ENCODE data around the gene OBSCN. TPM values are rescaled to one million over a fixed set of nuclear protein-coding genes. Genes with fewer than 3 reads are reported as not detected.

Gene OBSCN
- total and polyA plus RNA-seq, 2 of the 13 experiments (the other 11 are each of a cell fraction or from before 2014, with no cell fraction given) = 0.20 TPM

GRCh38 chr1:228180959-228181644 is 26.7 kb upstream of the OBSCN start:
- peaks cover 7% of the 10 kb centered on the region for H3K4me1 ChIP-seq (ENCODE audit: insufficient read depth, low read length)
- H3K27ac ChIP-seq (ENCODE audit: extremely low read length, insufficient read depth, low read length) = no peak overlapping the region
- in situ Hi-C loops (cut with HindIII; ENCODE audit: extremely low pct_ligation_motif_present, low pct_unique_long_range_greater_than_20kb) = no loop called here
- FAIRE-seq (no peak), ATAC-seq (no peak), DNase-seq (ENCODE audit: low spot score) (no peak)
- no peaks in the 10 kb centered on the region; a peak in 1 of 5 replicates for H3K27me3 ChIP-seq (ENCODE audit: control insufficient read depth in 1 of 2, insufficient read depth in 2 of 2, low read length in 2 of 2)
- no peaks in the 10 kb centered on the region for H3K79me2 ChIP-seq (ENCODE audit: insufficient read depth, low read length)
- no TSS peak for BruUV-seq (replicated peaks)
- ChIA-PET CTCF (ENCODE audit: low intra/inter-chr PET ratio, low total read pairs) (interaction anchor here (2.3 kb wide), 1 partner anchor 50 kb away, joined by 6 read pairs; no protein-coding TSS in a partner anchor), POLR2A (no interaction called here)
- H3K9me3 ChIP-seq (ENCODE audit: low read length) = no peaks in the 10 kb centered on the region
- 83% methylated on average over 7 of the region's 7 CpGs for WGBS (ENCODE audit: low lambda C conversion rate)
- H3K4me3 ChIP-seq (replicated peaks in 1 of 3; ENCODE audit: insufficient read depth in 1 of 3, low read depth in 2 of 3, low read length in 3 of 3) = no peak overlapping the region
- no peak overlapping the region for H3K9ac ChIP-seq (ENCODE audit: insufficient read depth, low read depth, low read length)
- intact Hi-C loops (cut with micrococcal nuclease; ENCODE audit: unreplicated experiment) = loop anchor here (2.0 kb wide), 1 partner anchor 50 kb away; no protein-coding TSS in a partner anchor
- no peaks in the 10 kb centered on the region for H3K36me3 ChIP-seq (replicated peaks in 1 of 2; ENCODE audit: control insufficient read depth in 1 of 2, insufficient read depth in 2 of 2, low read length in 2 of 2)
- H4K20me1 ChIP-seq (ENCODE audit: insufficient read depth, low read length) = no peaks in the 10 kb centered on the region
- no peak overlapping the region for H3K4me2 ChIP-seq (ENCODE audit: low read depth, low read length)
- H2AFZ ChIP-seq (ENCODE audit: low read length) = no peak overlapping the region
- TF ChIP-seq, protein P1, sequence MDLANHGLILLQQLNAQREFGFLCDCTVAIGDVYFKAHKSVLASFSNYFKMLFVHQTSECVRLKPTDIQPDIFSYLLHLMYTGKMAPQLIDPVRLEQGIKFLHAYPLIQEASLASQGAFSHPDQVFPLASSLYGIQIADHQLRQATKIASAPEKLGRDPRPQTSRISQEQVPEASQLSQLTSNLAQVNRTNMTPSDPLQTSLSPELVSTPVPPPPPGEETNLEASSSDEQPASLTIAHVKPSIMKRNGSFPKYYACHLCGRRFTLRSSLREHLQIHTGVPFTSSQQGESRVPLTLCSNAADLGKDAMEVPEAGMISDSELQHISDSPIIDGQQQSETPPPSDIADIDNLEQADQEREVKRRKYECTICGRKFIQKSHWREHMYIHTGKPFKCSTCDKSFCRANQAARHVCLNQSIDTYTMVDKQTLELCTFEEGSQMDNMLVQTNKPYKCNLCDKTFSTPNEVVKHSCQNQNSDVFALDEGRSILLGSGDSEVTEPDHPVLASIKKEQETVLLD (CRISPR knock-in tag; IDR thresholded peaks at IDR 0.05; ENCODE audit: low read depth) = no peak
- TF ChIP-seq PAXIP1 (CRISPR knock-in tag; conservative IDR thresholded peaks at IDR 0.05) (no peak), IRX3 (CRISPR knock-in tag; IDR thresholded peaks at IDR 0.05; ENCODE audit: borderline replicate concordance, low read depth) (no peak), ZNF839 (CRISPR knock-in tag; IDR thresholded peaks at IDR 0.05; ENCODE audit: borderline replicate concordance) (no peak), ARNT2 (CRISPR knock-in tag; IDR thresholded peaks at IDR 0.05; ENCODE audit: low read depth) (no peak), ZNF670 (CRISPR knock-in tag; IDR thresholded peaks at IDR 0.05; ENCODE audit: borderline replicate concordance) (no peak), ZSCAN30 (CRISPR knock-in tag; IDR thresholded peaks at IDR 0.05) (no peak)
- TF ChIP-seq, protein P2, sequence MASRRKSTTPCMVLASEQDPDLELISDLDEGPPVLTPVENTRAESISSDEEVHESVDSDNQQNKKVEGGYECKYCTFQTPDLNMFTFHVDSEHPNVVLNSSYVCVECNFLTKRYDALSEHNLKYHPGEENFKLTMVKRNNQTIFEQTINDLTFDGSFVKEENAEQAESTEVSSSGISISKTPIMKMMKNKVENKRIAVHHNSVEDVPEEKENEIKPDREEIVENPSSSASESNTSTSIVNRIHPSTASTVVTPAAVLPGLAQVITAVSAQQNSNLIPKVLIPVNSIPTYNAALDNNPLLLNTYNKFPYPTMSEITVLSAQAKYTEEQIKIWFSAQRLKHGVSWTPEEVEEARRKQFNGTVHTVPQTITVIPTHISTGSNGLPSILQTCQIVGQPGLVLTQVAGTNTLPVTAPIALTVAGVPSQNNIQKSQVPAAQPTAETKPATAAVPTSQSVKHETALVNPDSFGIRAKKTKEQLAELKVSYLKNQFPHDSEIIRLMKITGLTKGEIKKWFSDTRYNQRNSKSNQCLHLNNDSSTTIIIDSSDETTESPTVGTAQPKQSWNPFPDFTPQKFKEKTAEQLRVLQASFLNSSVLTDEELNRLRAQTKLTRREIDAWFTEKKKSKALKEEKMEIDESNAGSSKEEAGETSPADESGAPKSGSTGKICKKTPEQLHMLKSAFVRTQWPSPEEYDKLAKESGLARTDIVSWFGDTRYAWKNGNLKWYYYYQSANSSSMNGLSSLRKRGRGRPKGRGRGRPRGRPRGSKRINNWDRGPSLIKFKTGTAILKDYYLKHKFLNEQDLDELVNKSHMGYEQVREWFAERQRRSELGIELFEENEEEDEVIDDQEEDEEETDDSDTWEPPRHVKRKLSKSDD (CRISPR knock-in tag; IDR thresholded peaks at IDR 0.05; ENCODE audit: low read depth) = no peak
- TF ChIP-seq, protein P3, sequence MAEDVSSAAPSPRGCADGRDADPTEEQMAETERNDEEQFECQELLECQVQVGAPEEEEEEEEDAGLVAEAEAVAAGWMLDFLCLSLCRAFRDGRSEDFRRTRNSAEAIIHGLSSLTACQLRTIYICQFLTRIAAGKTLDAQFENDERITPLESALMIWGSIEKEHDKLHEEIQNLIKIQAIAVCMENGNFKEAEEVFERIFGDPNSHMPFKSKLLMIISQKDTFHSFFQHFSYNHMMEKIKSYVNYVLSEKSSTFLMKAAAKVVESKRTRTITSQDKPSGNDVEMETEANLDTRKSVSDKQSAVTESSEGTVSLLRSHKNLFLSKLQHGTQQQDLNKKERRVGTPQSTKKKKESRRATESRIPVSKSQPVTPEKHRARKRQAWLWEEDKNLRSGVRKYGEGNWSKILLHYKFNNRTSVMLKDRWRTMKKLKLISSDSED (CRISPR knock-in tag; IDR thresholded peaks at IDR 0.05) = no peak
- TF ChIP-seq, protein P4, sequence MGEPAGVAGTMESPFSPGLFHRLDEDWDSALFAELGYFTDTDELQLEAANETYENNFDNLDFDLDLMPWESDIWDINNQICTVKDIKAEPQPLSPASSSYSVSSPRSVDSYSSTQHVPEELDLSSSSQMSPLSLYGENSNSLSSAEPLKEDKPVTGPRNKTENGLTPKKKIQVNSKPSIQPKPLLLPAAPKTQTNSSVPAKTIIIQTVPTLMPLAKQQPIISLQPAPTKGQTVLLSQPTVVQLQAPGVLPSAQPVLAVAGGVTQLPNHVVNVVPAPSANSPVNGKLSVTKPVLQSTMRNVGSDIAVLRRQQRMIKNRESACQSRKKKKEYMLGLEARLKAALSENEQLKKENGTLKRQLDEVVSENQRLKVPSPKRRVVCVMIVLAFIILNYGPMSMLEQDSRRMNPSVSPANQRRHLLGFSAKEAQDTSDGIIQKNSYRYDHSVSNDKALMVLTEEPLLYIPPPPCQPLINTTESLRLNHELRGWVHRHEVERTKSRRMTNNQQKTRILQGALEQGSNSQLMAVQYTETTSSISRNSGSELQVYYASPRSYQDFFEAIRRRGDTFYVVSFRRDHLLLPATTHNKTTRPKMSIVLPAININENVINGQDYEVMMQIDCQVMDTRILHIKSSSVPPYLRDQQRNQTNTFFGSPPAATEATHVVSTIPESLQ (CRISPR knock-in tag; conservative IDR thresholded peaks at IDR 0.05) = no peak
